HepG2 (cell line): Measurements from ENCODE around the gene DGKB. TPM values are rescaled to one million over a fixed set of nuclear protein-coding genes. Genes with fewer than 3 reads are reported as not detected.

Experiments used
- ATAC-seq: fragments of 200-7000 bp; cut with Tn5 transposase; 3 replicates; pipeline ENCODE4 v1.9.1; 2020; ENCODE audit warnings: mild to moderate bottlenecking, moderate library complexity
- BruUV-seq: library from RNA; stranded (reverse); fragments of 400-500 nt; replicated peaks from 2 replicates; lab custom pipeline; 2021; lab: Mats Ljungman, UMichigan
- CTCF ChIA-PET: fragments of 300-600 bp; formaldehyde crosslinking; extraction: SDS; loops from one replicate; lab custom pipeline; 2021; ENCODE audit warnings: low total read pairs, inconsistent platforms, low intra/inter-chr PET ratio; lab: Yijun Ruan, JAX
- POLR2A ChIA-PET: fragments of 350-600 bp; sonication (Branson Sonifier 250); formaldehyde crosslinking; loops from one replicate; lab custom pipeline; 2020; ENCODE audit warnings: antibody characterized with exemption, inconsistent platforms; lab: Yijun Ruan, JAX
- DNase-seq: peaks from one replicate; pipeline ENCODE4 v3.0.0-alpha.2; 2015; ENCODE audit warnings: low spot score
- FAIRE-seq: peaks from 3 replicates; lab custom pipeline; 2011; peaks lifted over from hg19 to GRCh38; lab: Jason Lieb, UNC
- H2AFZ ChIP-seq: one replicate; pipeline ENCODE4 v1.6.1; 2011; ENCODE audit warnings: low read length, inconsistent platforms
- H3K27ac ChIP-seq: fragments of 300-600 bp; 3 replicates; pipeline ENCODE4 v1.8.0; 2011; ENCODE audit warnings: mixed run types, mild to moderate bottlenecking, mixed read lengths, low read length, inconsistent platforms; ENCODE audit not compliant: insufficient read depth; ENCODE audit errors: extremely low read length
- H3K27me3 ChIP-seq, 2 experiments: fragments of 200-600 bp in 1 of 2; 2 replicates in 1 of 2; 3 replicates in 1 of 2; pipeline versions ENCODE4 v1.6.0 to v1.8.0; 2011; ENCODE audit warnings: low read length in 2 of 2, mild to moderate bottlenecking in 2 of 2, moderate library complexity in 2 of 2, inconsistent platforms in 1 of 2; ENCODE audit not compliant: insufficient read depth in 2 of 2, control insufficient read depth in 1 of 2
- H3K36me3 ChIP-seq, 2 experiments: fragments of 200-600 bp in 1 of 2; replicated peaks in 1 of 2; 2 replicates in 1 of 2; 3 replicates in 1 of 2; pipeline versions ENCODE4 v1.5.1 to v1.8.0; 2011; ENCODE audit warnings: low read length in 2 of 2, inconsistent platforms in 1 of 2; ENCODE audit not compliant: insufficient read depth in 2 of 2, control insufficient read depth in 1 of 2
- H3K4me1 ChIP-seq: 2 replicates; pipeline ENCODE4 v1.5.1; 2012; ENCODE audit warnings: low read length, inconsistent platforms; ENCODE audit not compliant: insufficient read depth
- H3K4me2 ChIP-seq: 2 replicates; pipeline ENCODE4 v1.6.0; 2011; ENCODE audit warnings: low read depth, low read length, inconsistent platforms
- H3K4me3 ChIP-seq, 3 experiments: fragments of 200-600 bp in 1 of 3; sonication (generic), shearing (Covaris generic) in 1 of 3; replicated peaks in 1 of 3; 2 replicates each; pipeline ENCODE4 v1.5.1; 2011 to 2016; ENCODE audit warnings: low read length in 3 of 3, inconsistent platforms in 2 of 3, low read depth in 2 of 3, mild to moderate bottlenecking in 2 of 3, control low read depth in 1 of 3, mixed read lengths in 1 of 3; ENCODE audit not compliant: insufficient read depth in 1 of 3
- H3K79me2 ChIP-seq: one replicate; pipeline ENCODE4 v1.6.1; 2011; ENCODE audit warnings: low read length, inconsistent platforms; ENCODE audit not compliant: insufficient read depth
- H3K9ac ChIP-seq: 2 replicates; pipeline ENCODE4 v1.6.0; 2011; ENCODE audit warnings: mild to moderate bottlenecking, low read depth, low read length, inconsistent platforms; ENCODE audit not compliant: insufficient read depth
- H3K9me3 ChIP-seq: 2 replicates; pipeline ENCODE4 v1.5.1; 2012; ENCODE audit warnings: mild to moderate bottlenecking, low read length
- H4K20me1 ChIP-seq: 2 replicates; pipeline ENCODE4 v1.6.0; 2011; ENCODE audit warnings: inconsistent platforms, mild to moderate bottlenecking, low read length, moderate library complexity; ENCODE audit not compliant: insufficient read depth
- ATF7 ChIP-seq, 2 experiments: fragments of 450-650 bp in 1 of 2; sonication (generic) in 1 of 2; formaldehyde crosslinking in 1 of 2; IDR thresholded peaks; 2 replicates each; pipeline versions ENCODE4 v1.4.0 to v1.6.1; 2016 to 2020; ENCODE audit warnings: antibody characterized with exemption in 1 of 2, mild to moderate bottlenecking in 1 of 2, missing genetic modification reagents in 1 of 2
- ELF1 ChIP-seq: sonication (generic); formaldehyde crosslinking; IDR thresholded peaks from 2 replicates; pipeline ENCODE4 v1.4.0; 2020; ENCODE audit warnings: missing genetic modification reagents
- EZH2 ChIP-seq: conservative IDR thresholded peaks from 2 replicates; pipeline ENCODE4 v1.6.1; 2012; ENCODE audit warnings: mild to moderate bottlenecking, low read depth, low read length, moderate library complexity
- KLF12 ChIP-seq: sonication (generic); formaldehyde crosslinking; IDR thresholded peaks from 2 replicates; pipeline ENCODE4 v1.4.0; 2020; ENCODE audit warnings: missing genetic modification reagents, borderline replicate concordance
- ZFP82 ChIP-seq: sonication (generic); formaldehyde crosslinking; IDR thresholded peaks from 2 replicates; pipeline ENCODE4 v1.5.1; 2020; ENCODE audit warnings: mild to moderate bottlenecking, missing genetic modification reagents, borderline replicate concordance
- ZNF367 ChIP-seq: sonication (generic); formaldehyde crosslinking; IDR thresholded peaks from 2 replicates; pipeline ENCODE4 v1.4.0; 2020; ENCODE audit warnings: missing genetic modification reagents, borderline replicate concordance
- ZNF496 ChIP-seq: sonication (generic); formaldehyde crosslinking; IDR thresholded peaks from 2 replicates; pipeline ENCODE4 v1.8.1; 2023; ENCODE audit warnings: mild to moderate bottlenecking, moderate library complexity, missing genetic modification reagents; ENCODE audit not compliant: insufficient replicate concordance
- ZNF605 ChIP-seq: sonication (generic); formaldehyde crosslinking; IDR thresholded peaks from 2 replicates; pipeline ENCODE4 v1.8.0; 2022; ENCODE audit warnings: mild to moderate bottlenecking, missing genetic modification reagents
- WGBS: methylation state at CpG from one replicate; pipeline ENCODE4 v1.1.6; 2017; ENCODE audit warnings: low lambda C conversion rate; 5-methylcytosine and 5-hydroxymethylcytosine counted together
- in situ Hi-C: cut with HindIII; loops from 2 replicates; pipeline ENCODE4 v1.10.0; 2017; ENCODE audit warnings: low pct_unique_long_range_greater_than_20kb; ENCODE audit not compliant: extremely low pct_ligation_motif_present
- intact Hi-C: fragments of 100-400 bp; cut with micrococcal nuclease; formaldehyde crosslinking; loops from one replicate; pipeline ENCODE4 v1.10.0; 2022; ENCODE audit not compliant: unreplicated experiment
- polyA plus RNA-seq, 8 experiments: library from polyadenylated mRNA; depleted of rRNA in 3 of 8; stranded (reverse) in 7 of 8; unstranded in 1 of 8; fragments of >200 nt; fragmentation: Illumina TruSeq in 4 of 8; extraction: Trizol in 4 of 8; gene quantifications; 2 replicates each; pipeline versions ENCODE4 v1.2.1 to v1.2.3, GENCODE V29; 2011 to 2016; ENCODE audit warnings: low read depth in 4 of 8, missing spikeins in 1 of 8, mixed read lengths in 1 of 8; ENCODE audit not compliant: insufficient read depth in 1 of 8
- total RNA-seq, 5 experiments: library from RNA; depleted of rRNA; stranded (reverse); fragments of >200 nt; fragmentation: Illumina TruSeq; extraction: Trizol; gene quantifications; 2 replicates each; pipeline ENCODE4 v1.2.3, GENCODE V29; 2016; ENCODE audit warnings: low read depth in 1 of 5

DGKB gene
- total and polyA plus RNA-seq, 2 of the 13 experiments (the other 11 are each of a cell fraction or from before 2014, with no cell fraction given): not detected

GRCh38 chr7:14206121-14206520 lies 696.4 kb downstream of the DGKB start:
- H4K20me1 ChIP-seq: no peaks in the 10 kb centered on the region
- H3K9me3 ChIP-seq: peaks cover 94% of the 10 kb centered on the region
- FAIRE-seq: no peak
- no peak overlapping the region for H2AFZ ChIP-seq
- H3K79me2 ChIP-seq: no peaks in the 10 kb centered on the region
- no peak overlapping the region for H3K27ac ChIP-seq
- intact Hi-C loops: no loop called here
- CTCF ChIA-PET: no interaction called here
- no peaks in the 10 kb centered on the region for H3K4me1 ChIP-seq
- DNase-seq: no peak
- POLR2A ChIA-PET: no interaction called here
- TF ChIP-seq ZFP82 (CRISPR knock-in tag): no peak
- TF ChIP-seq ZNF605 (CRISPR knock-in tag): no peak
- TF ChIP-seq ZNF367: no peak
- TF ChIP-seq ZNF496 (CRISPR knock-in tag): no peak
- no peak for TF ChIP-seq EZH2
- no peak for ATAC-seq
- no TSS peak for BruUV-seq
- H3K4me3 ChIP-seq: no peak overlapping the region
- in situ Hi-C loops: no loop called here
- H3K4me2 ChIP-seq: no peak overlapping the region
- H3K9ac ChIP-seq: no peak overlapping the region
- H3K27me3 ChIP-seq: no peaks in the 10 kb centered on the region
- no peaks in the 10 kb centered on the region for H3K36me3 ChIP-seq
- 0% methylated on average over 1 of the region's 1 CpG for WGBS

GRCh38 chr7:14201353-14201752 lies 701.2 kb downstream of the DGKB start:
- Histone ChIP-seq H3K79me2 (no peaks in the 10 kb centered on the region), H3K4me2 (no peak overlapping the region), H3K4me1 (no peaks in the 10 kb centered on the region), H3K27ac (no peak overlapping the region)
- in situ Hi-C loops: no loop called here
- BruUV-seq: no TSS peak
- POLR2A ChIA-PET: no interaction called here
- no peak for FAIRE-seq
- 23% methylated on average over 3 of the region's 3 CpGs for WGBS
- TF ChIP-seq KLF12 (CRISPR knock-in tag): no peak
- peak; percentile 67 for TF ChIP-seq ATF7 (IDR thresholded peaks at IDR 0.05)
- TF ChIP-seq ATF7 (CRISPR knock-in tag; IDR thresholded peaks at IDR 0.05): no peak
- TF ChIP-seq ELF1: no peak
- TF ChIP-seq, all 625 proteins: peak for 1
- CTCF ChIA-PET: no interaction called here
- intact Hi-C loops: no loop called here
- H2AFZ ChIP-seq: no peak overlapping the region
- DNase-seq (no peak), ATAC-seq (no peak)
- H3K27me3 ChIP-seq: no peaks in the 10 kb centered on the region
- H3K9me3 ChIP-seq: peaks cover 93% of the 10 kb centered on the region
- H3K36me3 ChIP-seq: no peaks in the 10 kb centered on the region
- no peak overlapping the region for H3K9ac ChIP-seq
- no peak overlapping the region for H3K4me3 ChIP-seq
- no peaks in the 10 kb centered on the region for H4K20me1 ChIP-seq
